Kidney (tissue), 14 donors: ENCODE results near the gene PIP5K1B. TPM values are rescaled to one million over a fixed set of nuclear protein-coding genes. Genes with fewer than 3 reads are reported as not detected.

Experiments used
- DNase-seq, 5 donors: peaks; one replicate each; pipeline ENCODE4 v3.0.0-alpha.2; 2013 to 2020
- FAIRE-seq: peaks from 2 replicates; lab custom pipeline; 2012; peaks lifted over from hg19 to GRCh38; lab: Jason Lieb, UNC
- H3K27ac ChIP-seq, 2 donors: one replicate each; pipeline ENCODE4 v1.7.0; 2013; ENCODE audit warnings: low read depth in 2 of 2, low read length in 2 of 2, inconsistent platforms in 1 of 2
- H3K27me3 ChIP-seq: one replicate; pipeline ENCODE4 v1.7.1; 2013; ENCODE audit warnings: low read length, inconsistent platforms; ENCODE audit not compliant: control insufficient read depth, insufficient read depth
- H3K36me3 ChIP-seq, 3 donors: one replicate each; pipeline versions ENCODE4 v1.7.0 to v1.7.1; 2013; ENCODE audit warnings: low read length in 3 of 3, control low read depth in 1 of 3, inconsistent platforms in 1 of 3; ENCODE audit not compliant: insufficient read depth in 3 of 3, control insufficient read depth in 2 of 3
- H3K4me1 ChIP-seq, 3 donors: one replicate each; pipeline versions ENCODE4 v1.7.0 to v1.7.1; 2013; ENCODE audit warnings: low read length in 3 of 3, inconsistent platforms in 1 of 3, low read depth in 1 of 3; ENCODE audit not compliant: control insufficient read depth in 2 of 3, insufficient read depth in 2 of 3
- H3K4me3 ChIP-seq, 3 donors: one replicate each; pipeline versions ENCODE4 v1.7.0 to v1.8.1; 2013; ENCODE audit warnings: low read length in 3 of 3, control low read depth in 1 of 3, inconsistent platforms in 1 of 3
- H3K9ac ChIP-seq, 3 donors: one replicate each; pipeline versions ENCODE4 v1.7.0 to v1.7.1; 2013; ENCODE audit warnings: low read length in 3 of 3, control low read depth in 1 of 3, inconsistent platforms in 1 of 3
- H3K9me3 ChIP-seq, 3 donors: one replicate each; pipeline versions ENCODE4 v1.7.0 to v1.7.1; 2013; ENCODE audit warnings: low read length in 3 of 3, control low read depth in 1 of 3, inconsistent platforms in 1 of 3; ENCODE audit not compliant: control insufficient read depth in 2 of 3, insufficient read depth in 1 of 3
- CTCF ChIP-seq: IDR thresholded peaks from 3 replicates; pipeline ENCODE4 v1.5.1; 2012; ENCODE audit warnings: mild to moderate bottlenecking, moderate library complexity, borderline replicate concordance; ENCODE audit not compliant: insufficient read depth; ENCODE audit errors: extremely low read depth
- intact Hi-C: fragments of 100-400 bp; cut with DNase I; formaldehyde crosslinking; loops from one replicate; pipeline ENCODE4 v1.11.1; 2022
- polyA plus RNA-seq: library from polyadenylated mRNA; stranded (reverse); fragments of 350-450 nt; fragmentation: Illumina TruSeq; extraction: RNeasy Lipid Tissue Mini Kit (QIAGEN cat#74804); gene quantifications from one replicate; pipeline ENCODE4 v1.2.3, GENCODE V29; 2014; ENCODE audit warnings: low read depth, low replicate concordance; ENCODE audit not compliant: insufficient read depth
- total RNA-seq: library from RNA; stranded (reverse); fragmentation: NEBNext Ultra II Directional; extraction: Animal tissue kit (Norgen Biotek cat#: 25700); gene quantifications from one replicate; pipeline ENCODE4 v1.2.1, GENCODE V29; 2021
- donor health status: control.
- donor health status: control.
- donor health status: control.
- donor health status: control.
- donor health status: control.
- donor health status: DM: yes; HTN: yes; CAD: no.
- donor health status: Normal renal cell carcinoma (clear cell type).

The PIP5K1B gene
- total and polyA plus RNA-seq, 2 donors from 2014 or later, result 9.4 to 10.1 TPM

DNA sequence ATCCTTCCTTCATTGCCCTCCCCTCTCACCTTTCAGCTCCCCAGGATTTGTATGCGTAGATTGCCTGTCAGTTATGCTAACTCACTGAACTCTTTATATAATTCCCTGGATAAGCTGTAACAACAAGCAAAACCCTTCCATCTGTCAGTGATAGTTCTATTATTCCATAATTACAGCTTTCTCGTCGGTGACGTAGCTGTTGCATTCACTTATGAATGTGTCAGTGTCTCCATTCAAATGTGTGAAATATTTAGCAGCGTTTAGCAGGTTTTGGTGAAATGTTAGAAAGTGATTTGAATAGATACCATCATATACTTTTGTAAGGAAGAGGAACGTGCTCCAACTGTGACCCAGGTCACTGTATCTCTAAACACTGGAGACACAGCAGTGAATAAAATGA lies 45.2 kb downstream of the PIP5K1B start:
- H3K4me3 ChIP-seq, result no peak overlapping the region
- FAIRE-seq (no peak), DNase-seq (no peak)
- no peaks in the 10 kb centered on the region for H3K4me1 ChIP-seq
- TF ChIP-seq CTCF, result no peak
- no peak overlapping the region for H3K27ac ChIP-seq
- intact Hi-C loops, result no loop called here
- no peaks in the 10 kb centered on the region for H3K36me3 ChIP-seq
- H3K27me3 ChIP-seq, result no peaks in the 10 kb centered on the region
- no peaks in the 10 kb centered on the region for H3K9me3 ChIP-seq
- H3K9ac ChIP-seq, result no peak overlapping the region

DNA sequence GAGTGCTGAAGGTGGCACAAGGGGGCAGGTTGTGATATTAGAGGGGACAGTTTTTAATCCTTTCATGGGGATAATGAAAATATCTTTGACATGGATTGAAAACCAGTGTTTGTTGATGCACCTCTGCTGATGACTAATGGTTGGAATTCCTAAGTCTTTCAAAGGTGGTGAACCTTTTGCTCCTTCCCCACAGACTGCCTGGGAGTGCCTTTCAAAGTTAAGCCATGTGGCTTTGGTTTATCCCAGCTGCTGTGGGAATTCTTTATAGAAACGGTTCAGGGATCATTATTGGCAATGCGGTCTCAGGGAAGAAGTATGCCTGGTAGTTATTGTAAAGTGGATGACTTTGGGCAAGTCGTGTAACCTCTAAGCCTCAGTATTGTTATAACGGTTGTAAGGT lies 45.7 kb downstream of the PIP5K1B start:
- Histone ChIP-seq H3K9me3 (no peaks in the 10 kb centered on the region), H3K4me3 (no peak overlapping the region), H3K9ac (no peak overlapping the region), H3K36me3 (no peaks in the 10 kb centered on the region), H3K27ac (no peak overlapping the region), H3K27me3 (no peaks in the 10 kb centered on the region), H3K4me1 (no peaks in the 10 kb centered on the region)
- FAIRE-seq (no peak), DNase-seq (no peak)
- intact Hi-C loops, result no loop called here
- TF ChIP-seq CTCF, result no peak

DNA sequence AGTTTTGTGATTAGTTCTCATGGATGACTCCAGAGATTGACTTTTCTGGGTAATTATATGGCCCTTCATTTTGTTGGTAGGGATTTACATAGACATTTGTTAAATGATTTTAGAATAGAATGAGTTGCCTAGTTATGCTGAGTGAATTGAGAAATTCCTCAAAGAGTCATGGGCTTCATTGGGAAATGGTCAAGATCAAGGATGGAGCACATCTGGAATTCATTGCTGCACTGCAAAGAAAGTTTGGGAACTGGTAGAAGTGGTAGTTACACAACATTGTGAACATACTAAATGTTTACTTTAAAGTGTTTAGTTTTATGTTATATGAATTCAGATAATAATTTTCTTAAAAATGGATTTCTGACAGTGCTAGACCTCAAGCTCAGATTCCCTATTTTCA lies 46.5 kb downstream of the PIP5K1B start:
- FAIRE-seq (no peak), DNase-seq (no peak)
- no peaks in the 10 kb centered on the region for H3K36me3 ChIP-seq
- no peak overlapping the region for H3K9ac ChIP-seq
- no peak for TF ChIP-seq CTCF
- no peak overlapping the region for H3K27ac ChIP-seq
- no peak overlapping the region for H3K4me3 ChIP-seq
- intact Hi-C loops, result no loop called here
- H3K9me3 ChIP-seq, result no peaks in the 10 kb centered on the region
- H3K27me3 ChIP-seq, result no peaks in the 10 kb centered on the region
- no peaks in the 10 kb centered on the region for H3K4me1 ChIP-seq

DNA sequence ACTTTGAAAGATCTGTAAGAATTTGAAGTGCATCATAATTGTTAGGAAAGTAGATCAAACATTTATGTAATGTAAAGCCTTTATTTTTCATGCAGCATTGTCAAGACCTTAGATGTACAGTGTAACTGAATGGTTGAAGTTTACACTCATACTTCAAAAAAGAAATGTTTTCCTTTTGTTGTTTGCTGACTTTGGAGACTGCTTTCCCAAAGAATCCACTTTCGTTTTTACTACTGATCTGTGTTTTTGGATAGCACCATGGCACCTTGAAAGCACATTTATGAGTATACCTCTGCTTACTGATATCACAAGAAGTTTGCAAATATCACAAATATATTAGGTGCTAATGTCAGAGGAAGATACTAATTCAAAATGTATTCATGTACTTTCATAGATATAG lies 50.0 kb downstream of the PIP5K1B start:
- Histone ChIP-seq H3K9me3 (no peaks in the 10 kb centered on the region), H3K9ac (no peak overlapping the region), H3K36me3 (no peaks in the 10 kb centered on the region), H3K27me3 (no peaks in the 10 kb centered on the region), H3K27ac (no peak overlapping the region), H3K4me1 (no peaks in the 10 kb centered on the region), H3K4me3 (no peak overlapping the region)
- no peak for TF ChIP-seq CTCF
- intact Hi-C loops, result no loop called here
- FAIRE-seq (no peak), DNase-seq (no peak)
